ENCODE data around the gene MYO10.
A peak's percentile ranks its signal among the peaks of the same experiment; 100 is the strongest.

MYO10 gene

DNA sequence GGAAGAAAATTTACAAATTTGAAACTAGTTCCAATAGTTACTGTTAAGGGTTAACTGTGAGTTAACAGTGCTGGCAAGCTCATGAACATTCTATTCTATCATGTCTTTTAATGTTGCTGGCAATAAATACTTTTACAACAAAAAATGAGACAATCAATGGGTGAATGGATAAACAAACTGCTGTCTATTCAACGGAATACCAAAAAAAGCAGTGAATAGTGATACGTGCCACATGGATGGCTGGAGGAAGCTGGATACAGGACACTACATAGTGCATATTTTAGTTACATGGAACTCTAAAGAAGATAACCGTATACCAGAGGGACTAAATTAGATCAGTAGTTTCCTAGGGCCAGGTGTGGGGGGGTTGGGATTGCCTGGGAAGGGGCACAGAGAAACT is 163.5 kb downstream of the MYO10 start:
- Histone ChIP-seq H3K36me3 (ENCODE audit: insufficient read depth, low read length) (no peaks in the 10 kb centered on the region), H3K9ac (ENCODE audit: low read depth, low read length) (no peak overlapping the region), H3K79me2 (ENCODE audit: insufficient read depth, low read length) (no peaks in the 10 kb centered on the region), H3K27me3 (ENCODE audit: insufficient read depth, low read length, poor library complexity) (no peaks in the 10 kb centered on the region), H3K27ac (ENCODE audit: low read length) (no peak overlapping the region), H3K4me1 (ENCODE audit: insufficient read depth, low read length) (no peaks in the 10 kb centered on the region), H3K4me3 (ENCODE audit: low read depth in 1 of 2, low read length in 2 of 2) (no peak overlapping the region), H4K20me1 (ENCODE audit: insufficient read depth, low read length) (no peaks in the 10 kb centered on the region), H3K4me2 (ENCODE audit: insufficient read depth, low read length) (no peak overlapping the region), H2AFZ (ENCODE audit: low read depth, low read length) (no peak overlapping the region), H3K9me3 (ENCODE audit: insufficient read depth, low read length, severe bottlenecking) (no peaks in the 10 kb centered on the region)
- DNase-seq, result no peak
- ATAC-seq (ENCODE audit: insufficient read depth, low read depth), result no peak
- TF ChIP-seq, protein P1, sequence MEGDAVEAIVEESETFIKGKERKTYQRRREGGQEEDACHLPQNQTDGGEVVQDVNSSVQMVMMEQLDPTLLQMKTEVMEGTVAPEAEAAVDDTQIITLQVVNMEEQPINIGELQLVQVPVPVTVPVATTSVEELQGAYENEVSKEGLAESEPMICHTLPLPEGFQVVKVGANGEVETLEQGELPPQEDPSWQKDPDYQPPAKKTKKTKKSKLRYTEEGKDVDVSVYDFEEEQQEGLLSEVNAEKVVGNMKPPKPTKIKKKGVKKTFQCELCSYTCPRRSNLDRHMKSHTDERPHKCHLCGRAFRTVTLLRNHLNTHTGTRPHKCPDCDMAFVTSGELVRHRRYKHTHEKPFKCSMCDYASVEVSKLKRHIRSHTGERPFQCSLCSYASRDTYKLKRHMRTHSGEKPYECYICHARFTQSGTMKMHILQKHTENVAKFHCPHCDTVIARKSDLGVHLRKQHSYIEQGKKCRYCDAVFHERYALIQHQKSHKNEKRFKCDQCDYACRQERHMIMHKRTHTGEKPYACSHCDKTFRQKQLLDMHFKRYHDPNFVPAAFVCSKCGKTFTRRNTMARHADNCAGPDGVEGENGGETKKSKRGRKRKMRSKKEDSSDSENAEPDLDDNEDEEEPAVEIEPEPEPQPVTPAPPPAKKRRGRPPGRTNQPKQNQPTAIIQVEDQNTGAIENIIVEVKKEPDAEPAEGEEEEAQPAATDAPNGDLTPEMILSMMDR (IDR thresholded peaks at IDR 0.05; ENCODE audit: borderline replicate concordance, extremely low read depth, low read length, poor library complexity, severe bottlenecking), result no peak
- TF ChIP-seq EZH2 (IDR thresholded peaks at IDR 0.05; ENCODE audit: borderline replicate concordance, low read depth, low read length, severe bottlenecking), result no peak

DNA sequence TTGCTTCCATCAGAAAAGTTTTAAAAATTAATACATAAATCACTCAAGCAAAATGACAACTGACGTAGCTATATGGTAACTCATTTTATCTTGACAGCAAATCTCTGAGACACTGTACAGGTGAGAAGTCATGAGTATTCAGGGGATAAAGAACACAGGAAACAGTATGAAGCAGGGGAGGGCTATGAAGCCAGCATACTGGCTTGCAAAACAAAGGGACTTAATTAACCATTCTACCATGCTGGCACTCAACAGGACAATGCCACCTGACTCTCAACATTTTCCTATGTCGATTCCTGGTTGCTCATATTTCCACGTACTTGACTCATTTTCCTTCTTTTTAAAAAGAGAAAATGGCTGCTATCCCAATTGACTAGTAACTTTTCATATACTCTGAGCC is 167.9 kb downstream of the MYO10 start:
- Histone ChIP-seq H2AFZ (ENCODE audit: low read depth, low read length) (no peak overlapping the region), H3K27me3 (ENCODE audit: insufficient read depth, low read length, poor library complexity) (no peaks in the 10 kb centered on the region), H3K9me3 (ENCODE audit: insufficient read depth, low read length, severe bottlenecking) (no peaks in the 10 kb centered on the region), H3K4me3 (ENCODE audit: low read depth in 1 of 2, low read length in 2 of 2) (no peak overlapping the region), H3K9ac (ENCODE audit: low read depth, low read length) (no peak overlapping the region), H4K20me1 (ENCODE audit: insufficient read depth, low read length) (no peaks in the 10 kb centered on the region), H3K4me2 (ENCODE audit: insufficient read depth, low read length) (no peak overlapping the region), H3K79me2 (ENCODE audit: insufficient read depth, low read length) (no peaks in the 10 kb centered on the region), H3K4me1 (ENCODE audit: insufficient read depth, low read length) (no peaks in the 10 kb centered on the region), H3K36me3 (ENCODE audit: insufficient read depth, low read length) (no peaks in the 10 kb centered on the region), H3K27ac (ENCODE audit: low read length) (no peak overlapping the region)
- DNase-seq, result no peak
- TF ChIP-seq, protein P1 (IDR thresholded peaks at IDR 0.05; ENCODE audit: borderline replicate concordance, extremely low read depth, low read length, poor library complexity, severe bottlenecking), result no peak
- no peak for ATAC-seq (ENCODE audit: insufficient read depth, low read depth)

DNA sequence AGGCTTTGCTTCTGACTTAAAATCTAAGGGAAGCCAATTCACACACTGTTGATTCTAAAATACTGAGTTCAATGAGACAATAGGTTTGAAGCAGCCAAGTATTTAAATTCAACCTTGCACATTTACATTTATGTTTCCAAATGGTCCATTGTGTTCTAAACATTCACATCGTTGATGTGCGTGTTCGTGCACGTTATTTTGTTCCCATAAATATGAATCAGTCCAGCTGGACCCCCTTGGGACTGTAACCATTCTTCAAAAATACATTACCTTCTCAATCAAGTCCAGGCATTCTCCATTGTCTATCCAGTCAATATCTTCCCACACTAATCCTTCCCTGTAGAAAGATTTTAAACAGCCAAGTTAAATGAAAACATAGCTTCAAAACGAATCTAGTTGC is 172.9 kb downstream of the MYO10 start:
- no peaks in the 10 kb centered on the region for H4K20me1 ChIP-seq (ENCODE audit: insufficient read depth, low read length)
- ATAC-seq (ENCODE audit: insufficient read depth, low read depth), result no peak
- H2AFZ ChIP-seq (ENCODE audit: low read depth, low read length), result no peak overlapping the region
- no peak overlapping the region for H3K27ac ChIP-seq (ENCODE audit: low read length)
- H3K27me3 ChIP-seq (ENCODE audit: insufficient read depth, low read length, poor library complexity), result no peaks in the 10 kb centered on the region
- H3K4me1 ChIP-seq (ENCODE audit: insufficient read depth, low read length), result peaks cover 10% of the 10 kb centered on the region
- H3K9me3 ChIP-seq (ENCODE audit: insufficient read depth, low read length, severe bottlenecking), result no peaks in the 10 kb centered on the region
- no peaks in the 10 kb centered on the region for H3K36me3 ChIP-seq (ENCODE audit: insufficient read depth, low read length)
- no peaks in the 10 kb centered on the region for H3K79me2 ChIP-seq (ENCODE audit: insufficient read depth, low read length)
- DNase-seq, result no peak
- TF ChIP-seq, protein P1 (IDR thresholded peaks at IDR 0.05; ENCODE audit: borderline replicate concordance, extremely low read depth, low read length, poor library complexity, severe bottlenecking), result no peak
- no peak for TF ChIP-seq EZH2 (IDR thresholded peaks at IDR 0.05; ENCODE audit: borderline replicate concordance, low read depth, low read length, severe bottlenecking)
- no peak overlapping the region for H3K9ac ChIP-seq (ENCODE audit: low read depth, low read length)
- H3K4me3 ChIP-seq (ENCODE audit: low read depth in 1 of 2, low read length in 2 of 2), result no peak overlapping the region
- H3K4me2 ChIP-seq (ENCODE audit: insufficient read depth, low read length), result no peak overlapping the region

DNA sequence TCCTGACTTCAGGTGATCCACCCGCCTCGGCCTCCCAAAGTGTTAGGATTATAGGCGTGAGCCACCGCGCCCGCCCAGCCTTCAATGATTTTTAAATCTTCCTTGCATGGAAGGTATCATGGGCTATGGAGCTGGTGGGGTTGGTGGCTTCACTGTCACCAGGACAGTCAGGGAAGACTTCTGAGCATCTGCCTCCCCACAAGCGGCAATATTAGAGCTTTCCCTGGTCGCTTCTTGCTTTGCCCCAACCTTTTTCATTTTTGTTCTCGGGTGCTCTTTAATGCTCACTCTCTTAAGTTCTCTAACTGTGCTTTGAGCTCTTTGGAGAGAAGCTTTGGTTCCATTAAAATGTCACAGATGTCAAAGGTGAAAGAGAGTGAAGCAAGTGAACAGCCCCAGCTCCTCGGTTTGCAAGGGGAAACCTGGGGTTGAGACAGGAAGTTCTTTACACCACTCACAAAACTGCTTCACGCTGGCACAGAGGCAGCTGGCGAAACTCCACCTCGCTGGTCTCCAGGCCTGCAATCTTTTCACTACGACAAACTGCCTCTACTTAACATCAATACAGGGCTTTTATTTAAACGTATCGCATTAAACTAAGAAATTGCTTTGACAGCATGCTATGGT is 176.8 kb downstream of the MYO10 start:
- Histone ChIP-seq H3K27me3 (ENCODE audit: insufficient read depth, low read length, poor library complexity) (no peaks in the 10 kb centered on the region), H3K4me3 (ENCODE audit: low read depth in 1 of 2, low read length in 2 of 2) (no peak overlapping the region), H4K20me1 (ENCODE audit: insufficient read depth, low read length) (no peaks in the 10 kb centered on the region), H2AFZ (ENCODE audit: low read depth, low read length) (peak overlapping the region; percentile 70), H3K9me3 (ENCODE audit: insufficient read depth, low read length, severe bottlenecking) (no peaks in the 10 kb centered on the region), H3K79me2 (ENCODE audit: insufficient read depth, low read length) (no peaks in the 10 kb centered on the region), H3K4me1 (ENCODE audit: insufficient read depth, low read length) (peaks cover 10% of the 10 kb centered on the region), H3K9ac (ENCODE audit: low read depth, low read length) (no peak overlapping the region), H3K36me3 (ENCODE audit: insufficient read depth, low read length) (no peaks in the 10 kb centered on the region), H3K27ac (ENCODE audit: low read length) (peak overlapping the region; percentile 20), H3K4me2 (ENCODE audit: insufficient read depth, low read length) (no peak overlapping the region)
- DNase-seq (peak; percentile 74), ATAC-seq (ENCODE audit: insufficient read depth, low read depth) (peak; percentile 100)
- no peak for TF ChIP-seq EZH2 (IDR thresholded peaks at IDR 0.05; ENCODE audit: borderline replicate concordance, low read depth, low read length, severe bottlenecking)
- TF ChIP-seq, protein P1 (IDR thresholded peaks at IDR 0.05; ENCODE audit: borderline replicate concordance, extremely low read depth, low read length, poor library complexity, severe bottlenecking), result no peak
